ENCODE results near the gene NUAK1. TPM values are rescaled to one million over a fixed set of nuclear protein-coding genes. Genes with fewer than 3 reads are reported as not detected.

The NUAK1 gene
- total RNA-seq, 4 donors from 2014 or later, result 1.1 to 5.1 (median 2.3) TPM

- H3K4me3 ChIP-seq, result no peak overlapping the region
- peaks cover 0 to 80% (median 0%) of the 10 kb centered on the region in 4 donors for H3K27me3 ChIP-seq
- WGBS, 2 donors, result 73 to 80% methylated on average over 4 of the region's 4 CpGs
- H3K9me3 ChIP-seq, result no peaks in the 10 kb centered on the region
- H3K36me3 ChIP-seq, result peaks cover 0 to 1% (median 0%) of the 10 kb centered on the region in 3 donors
- H3K4me1 ChIP-seq, result peaks cover 14 to 86% (median 58%) of the 10 kb centered on the region in 3 donors
- intact Hi-C loops (cut with DNase I), result no loop called here
- no peak for TF ChIP-seq CTCF (IDR thresholded peaks at IDR 0.05)
- no peak for TF ChIP-seq POLR2A (IDR thresholded peaks at IDR 0.05)
- no peak for DNase-seq
- no peak overlapping the region for H3K27ac ChIP-seq
Measured at GRCh38 chr12:106109168-106109910, 29.4 kb downstream of the NUAK1 start.

GRCh38 chr12:106108185-106108835, 30.4 kb downstream of the NUAK1 start:
- H3K4me1 ChIP-seq, result peaks cover 12 to 76% (median 47%) of the 10 kb centered on the region in 3 donors
- no peak for DNase-seq

GRCh38 chr12:106107566-106107965, 31.2 kb downstream of the NUAK1 start:
- Histone ChIP-seq H3K4me1 (peaks cover 4 to 68% (median 40%) of the 10 kb centered on the region in 3 donors), H3K4me3 (no peak overlapping the region), H3K36me3 (peaks cover 0 to 18% (median 0%) of the 10 kb centered on the region in 3 donors), H3K27me3 (peaks cover 0 to 81% (median 0%) of the 10 kb centered on the region in 4 donors), H3K27ac (peak overlapping the region in 2 of 4 donors; percentile 25 to 44), H3K9me3 (no peaks in the 10 kb centered on the region)
- WGBS, 2 donors, result 43 to 53% methylated on average over 2 of the region's 2 CpGs
- intact Hi-C loops (cut with DNase I), result no loop called here
- TF ChIP-seq CTCF (IDR thresholded peaks at IDR 0.05) (no peak), POLR2A (IDR thresholded peaks at IDR 0.05) (no peak)
- no peak for DNase-seq

More at GRCh38 chr12:106108185-106108835, 30.4 kb downstream of the NUAK1 start:
- intact Hi-C loops (cut with DNase I), result no loop called here
- 42 to 65% methylated on average over 4 of the region's 4 CpGs for WGBS, 2 donors
- H3K9me3 ChIP-seq, result no peaks in the 10 kb centered on the region
- H3K36me3 ChIP-seq, result peaks cover 0 to 10% (median 0%) of the 10 kb centered on the region in 3 donors
- H3K27me3 ChIP-seq, result peaks cover 0 to 87% (median 0%) of the 10 kb centered on the region in 4 donors
- no peak for TF ChIP-seq POLR2A (IDR thresholded peaks at IDR 0.05)
- TF ChIP-seq CTCF (IDR thresholded peaks at IDR 0.05), result no peak
- H3K27ac ChIP-seq, result peak overlapping the region in 2 of 4 donors; percentile 44 to 47
- no peak overlapping the region for H3K4me3 ChIP-seq

- Histone ChIP-seq H3K36me3 (peaks cover 0 to 24% (median 0%) of the 10 kb centered on the region in 3 donors), H3K4me1 (peaks cover 3 to 61% (median 33%) of the 10 kb centered on the region in 3 donors), H3K27ac (peak overlapping the region in 1 of 4 donors; percentile 44), H3K4me3 (no peak overlapping the region), H3K9me3 (no peaks in the 10 kb centered on the region), H3K27me3 (peaks cover 0 to 81% (median 0%) of the 10 kb centered on the region in 4 donors)
- WGBS, 2 donors, result 23 to 29% methylated on average over 4 to 6 of the region's 6 CpGs
- TF ChIP-seq POLR2A (IDR thresholded peaks at IDR 0.05), result no peak
- TF ChIP-seq CTCF (IDR thresholded peaks at IDR 0.05), result no peak
- no peak for DNase-seq
- intact Hi-C loops (cut with DNase I), result no loop called here
Measured at GRCh38 chr12:106106892-106107291, 31.9 kb downstream of the NUAK1 start.

GRCh38 chr12:106106061-106106566, 32.6 kb downstream of the NUAK1 start:
- TF ChIP-seq CTCF (IDR thresholded peaks at IDR 0.05), result no peak
- no peak for TF ChIP-seq POLR2A (IDR thresholded peaks at IDR 0.05)
- Histone ChIP-seq H3K9me3 (no peaks in the 10 kb centered on the region), H3K36me3 (peaks cover 0 to 29% (median 0%) of the 10 kb centered on the region in 3 donors), H3K4me1 (peaks cover 3 to 54% (median 30%) of the 10 kb centered on the region in 3 donors), H3K27me3 (peaks cover 0 to 81% (median 0%) of the 10 kb centered on the region in 4 donors), H3K27ac (peak overlapping the region in 1 of 4 donors; percentile 44), H3K4me3 (no peak overlapping the region)
- intact Hi-C loops (cut with DNase I), result no loop called here
- WGBS, 2 donors, result 64 to 76% methylated on average over 4 of the region's 4 CpGs
- no peak for DNase-seq

Data from esophagus squamous epithelium (tissue), 5 donors.